Urothelium cell line (cell line): Measurements from ENCODE around the gene NFIA.
A peak's percentile ranks its signal among the peaks of the same experiment; 100 is the strongest.
"Not testable (repeated sequence)": the region's sequence is repeated elsewhere in the genome, so short reads cannot be mapped to it uniquely, and the experiment has no call there.

Experiments
- DNase-seq: peaks from one replicate; pipeline ENCODE4 v3.0.0; 2011; ENCODE audit warnings: low spot score, mixed read lengths
- FAIRE-seq: peaks from 2 replicates; lab custom pipeline; 2011; peaks lifted over from hg19 to GRCh38; lab: Jason Lieb, UNC

Gene NFIA

GRCh38 chr1:61460191-61460590 is 377.8 kb downstream of the NFIA start:
- FAIRE-seq: no peak

GRCh38 chr1:61461406-61462384 is 379.3 kb downstream of the NFIA start:
- FAIRE-seq (no peak), DNase-seq (no peak)

More at GRCh38 chr1:61460191-61460590, 377.8 kb downstream of the NFIA start:
- DNase-seq: no peak

- FAIRE-seq: no peak
- no peak for DNase-seq
Observed at GRCh38 chr1:61462628-61463027, 380.3 kb downstream of the NFIA start.

GRCh38 chr1:61463220-61463619 is 380.9 kb downstream of the NFIA start:
- no peak for FAIRE-seq
- DNase-seq: no peak

GRCh38 chr1:61467836-61468235 is 385.5 kb downstream of the NFIA start:
- not testable (repeated sequence) for FAIRE-seq, DNase-seq

- FAIRE-seq: no peak
- no peak for DNase-seq
Observed at GRCh38 chr1:61469365-61469764, 387.0 kb downstream of the NFIA start.

- FAIRE-seq (no peak), DNase-seq (no peak)
Observed at GRCh38 chr1:61472876-61473275, 390.5 kb downstream of the NFIA start.

GRCh38 chr1:61474269-61474817 is 392.0 kb downstream of the NFIA start:
- DNase-seq: no peak
- no peak for FAIRE-seq

GRCh38 chr1:61474963-61475362 is 392.6 kb downstream of the NFIA start:
- no peak for FAIRE-seq
- no peak for DNase-seq

- DNase-seq: no peak
- FAIRE-seq: no peak
Observed at GRCh38 chr1:61477301-61477700, 394.9 kb downstream of the NFIA start.

- FAIRE-seq: no peak
Observed at GRCh38 chr1:61480273-61480935, 398.0 kb downstream of the NFIA start.

GRCh38 chr1:61481315-61481715 is 399.0 kb downstream of the NFIA start:
- no peak for FAIRE-seq
- peak; percentile 52 for DNase-seq

More at GRCh38 chr1:61480273-61480935, 398.0 kb downstream of the NFIA start:
- no peak for DNase-seq

- FAIRE-seq: no peak
- DNase-seq: no peak
Observed at GRCh38 chr1:61482170-61482734, 399.9 kb downstream of the NFIA start.

- DNase-seq: no peak
- FAIRE-seq: no peak
Observed at GRCh38 chr1:61486783-61487536, 404.6 kb downstream of the NFIA start.

GRCh38 chr1:61487801-61488200 is 405.4 kb downstream of the NFIA start:
- DNase-seq (no peak), FAIRE-seq (no peak)

- no peak for FAIRE-seq
Observed at GRCh38 chr1:61490924-61491323, 408.6 kb downstream of the NFIA start.

GRCh38 chr1:61491497-61491896 is 409.1 kb downstream of the NFIA start:
- no peak for FAIRE-seq
- DNase-seq: no peak

More at GRCh38 chr1:61490924-61491323, 408.6 kb downstream of the NFIA start:
- no peak for DNase-seq

- DNase-seq (no peak), FAIRE-seq (no peak)
Observed at GRCh38 chr1:61494000-61494399, 411.6 kb downstream of the NFIA start.

GRCh38 chr1:61496501-61496900 is 414.1 kb downstream of the NFIA start:
- FAIRE-seq (no peak), DNase-seq (no peak)

- no peak for FAIRE-seq
- no peak for DNase-seq
Observed at GRCh38 chr1:61497013-61497412, 414.7 kb downstream of the NFIA start.
